IPS-20b (cell line): ENCODE measurements around the gene ZFP57.
"Not testable (repeated sequence)": the region's sequence is repeated elsewhere in the genome, so short reads cannot be mapped to it uniquely, and the experiment has no call there.

Source experiments
- H3K27ac ChIP-seq: one replicate; pipeline ENCODE4 v1.5.1; 2013; ENCODE audit warnings: low read length
- H3K27me3 ChIP-seq: 2 replicates; pipeline ENCODE4 v1.6.1; 2013; ENCODE audit warnings: mild to moderate bottlenecking, low read length, inconsistent platforms; ENCODE audit not compliant: insufficient read depth
- H3K36me3 ChIP-seq: 2 replicates; pipeline ENCODE4 v1.6.1; 2013; ENCODE audit warnings: low read depth, mild to moderate bottlenecking, inconsistent platforms, low read length, moderate library complexity; ENCODE audit not compliant: insufficient read depth
- H3K4me1 ChIP-seq: 2 replicates; pipeline ENCODE4 v1.6.1; 2013; ENCODE audit warnings: mild to moderate bottlenecking, control low read depth, inconsistent platforms, low read length, moderate library complexity; ENCODE audit not compliant: insufficient read depth
- H3K4me3 ChIP-seq: 2 replicates; pipeline ENCODE4 v1.5.1; 2013; ENCODE audit warnings: mild to moderate bottlenecking, low read length, inconsistent platforms
- H3K9ac ChIP-seq: 2 replicates; pipeline ENCODE4 v1.6.1; 2013; ENCODE audit warnings: low read depth, mild to moderate bottlenecking, inconsistent platforms, low read length, moderate library complexity
- H3K9me3 ChIP-seq: 2 replicates; pipeline ENCODE4 v1.6.1; 2013; ENCODE audit warnings: mild to moderate bottlenecking, low read depth, low read length, inconsistent platforms; ENCODE audit not compliant: insufficient read depth

The ZFP57 gene

DNA sequence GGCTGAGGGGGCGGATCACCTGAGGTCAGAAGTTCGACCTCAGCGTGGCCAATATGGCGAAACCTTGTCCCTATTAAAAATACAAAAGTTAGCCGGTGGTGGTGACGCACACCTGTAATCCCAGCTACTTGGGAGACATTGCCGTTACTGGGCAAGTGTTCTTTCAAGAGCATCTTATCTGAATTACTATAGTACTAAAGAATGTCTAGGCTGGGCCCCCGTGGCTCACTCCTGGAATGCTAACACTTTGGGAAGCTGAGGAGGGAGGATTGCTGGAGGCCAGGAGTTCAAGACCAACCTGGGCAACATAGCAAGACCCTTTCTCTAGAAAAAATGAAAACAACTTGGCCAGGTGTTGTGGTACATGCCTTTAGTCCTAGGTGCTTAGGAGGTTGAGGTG lies 859 bp upstream of the ZFP57 start:
- no peak overlapping the region for H3K9ac ChIP-seq
- peaks cover 3% of the 10 kb centered on the region; the same call in 1 of the 2 replicates for H3K9me3 ChIP-seq
- no peaks in the 10 kb centered on the region for H3K36me3 ChIP-seq
- H3K27me3 ChIP-seq = no peaks in the 10 kb centered on the region
- no peak overlapping the region for H3K4me3 ChIP-seq
- H3K27ac ChIP-seq = no peak overlapping the region
- peaks cover 14% of the 10 kb centered on the region for H3K4me1 ChIP-seq

DNA sequence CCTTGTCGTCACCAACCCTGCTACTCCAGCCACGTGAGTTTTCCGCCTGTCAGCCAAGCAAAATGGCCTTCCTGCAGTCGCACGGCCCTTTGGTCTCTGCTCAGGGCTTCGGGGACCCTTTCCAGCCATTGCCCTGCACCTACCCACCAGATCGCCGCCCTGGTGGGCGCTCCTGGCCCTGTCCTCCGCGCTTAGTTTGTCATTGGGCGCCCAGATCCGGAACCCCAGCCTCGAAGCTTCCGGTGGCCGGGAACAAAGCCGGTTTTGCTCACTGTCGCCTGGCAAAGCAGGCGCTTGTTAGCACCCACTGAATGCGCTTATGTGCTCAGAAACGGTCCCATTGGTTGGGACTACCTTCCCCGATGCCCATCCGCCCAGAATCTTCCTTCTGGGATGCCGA lies 536 bp downstream of the ZFP57 start:
- Histone ChIP-seq H3K9me3 (peaks cover 3% of the 10 kb centered on the region; the same call in 1 of the 2 replicates), H3K4me1 (peaks cover 14% of the 10 kb centered on the region), H3K27ac (no peak overlapping the region), H3K27me3 (no peaks in the 10 kb centered on the region), H3K4me3 (no peak overlapping the region), H3K9ac (no peak overlapping the region), H3K36me3 (no peaks in the 10 kb centered on the region)

DNA sequence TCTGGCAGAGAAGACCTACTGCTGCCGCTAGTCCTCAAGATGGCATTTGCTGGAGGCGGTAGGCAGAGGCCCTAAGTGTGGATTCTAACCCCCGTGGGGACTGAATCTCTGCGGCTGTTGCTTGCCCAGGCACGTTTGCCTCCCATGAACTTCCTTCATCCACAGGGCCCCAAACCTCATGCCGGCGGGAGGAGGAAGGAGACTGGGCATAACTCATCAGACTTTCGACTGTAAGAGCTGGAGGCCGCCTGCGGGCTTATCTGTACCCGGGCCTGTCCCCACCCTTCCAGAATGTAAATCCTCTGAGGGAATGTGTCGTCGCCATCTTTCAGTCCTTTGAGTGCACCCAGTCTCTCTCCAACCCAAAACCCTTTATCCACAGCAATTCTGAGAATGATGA lies 990 bp downstream of the ZFP57 start:
- H3K9ac ChIP-seq = no peak overlapping the region
- H3K4me3 ChIP-seq = no peak overlapping the region
- peaks cover 14% of the 10 kb centered on the region for H3K4me1 ChIP-seq
- no peak overlapping the region for H3K27ac ChIP-seq
- no peaks in the 10 kb centered on the region for H3K27me3 ChIP-seq
- peaks cover under 1% of the 10 kb centered on the region; the same call in 1 of the 2 replicates for H3K9me3 ChIP-seq
- H3K36me3 ChIP-seq = no peaks in the 10 kb centered on the region

DNA sequence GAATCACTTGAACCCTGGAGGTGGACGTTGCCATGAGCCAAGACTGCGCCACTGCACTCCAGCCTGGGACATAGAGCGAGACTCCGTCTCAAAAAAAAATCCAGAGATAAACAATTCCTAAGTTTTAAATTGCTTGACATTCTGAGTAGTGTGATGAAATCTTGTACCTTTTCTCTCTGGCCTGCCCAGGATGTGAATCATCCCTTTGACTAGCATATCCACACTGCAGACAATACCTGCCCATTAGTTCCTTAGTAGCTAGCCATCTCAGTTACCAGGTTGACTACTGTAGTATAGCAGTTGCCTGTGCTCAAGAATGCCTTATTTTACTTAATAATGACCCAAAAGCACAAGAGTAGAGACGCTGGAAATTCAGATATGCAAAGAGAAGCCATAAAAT lies 2.8 kb downstream of the ZFP57 start:
- Histone ChIP-seq H3K9ac (no peak overlapping the region), H3K27me3 (no peaks in the 10 kb centered on the region), H3K4me1 (peaks cover 7% of the 10 kb centered on the region; the same call in 1 of the 2 replicates), H3K36me3 (no peaks in the 10 kb centered on the region), H3K9me3 (no peaks in the 10 kb centered on the region), H3K4me3 (no peak overlapping the region), H3K27ac (no peak overlapping the region)

DNA sequence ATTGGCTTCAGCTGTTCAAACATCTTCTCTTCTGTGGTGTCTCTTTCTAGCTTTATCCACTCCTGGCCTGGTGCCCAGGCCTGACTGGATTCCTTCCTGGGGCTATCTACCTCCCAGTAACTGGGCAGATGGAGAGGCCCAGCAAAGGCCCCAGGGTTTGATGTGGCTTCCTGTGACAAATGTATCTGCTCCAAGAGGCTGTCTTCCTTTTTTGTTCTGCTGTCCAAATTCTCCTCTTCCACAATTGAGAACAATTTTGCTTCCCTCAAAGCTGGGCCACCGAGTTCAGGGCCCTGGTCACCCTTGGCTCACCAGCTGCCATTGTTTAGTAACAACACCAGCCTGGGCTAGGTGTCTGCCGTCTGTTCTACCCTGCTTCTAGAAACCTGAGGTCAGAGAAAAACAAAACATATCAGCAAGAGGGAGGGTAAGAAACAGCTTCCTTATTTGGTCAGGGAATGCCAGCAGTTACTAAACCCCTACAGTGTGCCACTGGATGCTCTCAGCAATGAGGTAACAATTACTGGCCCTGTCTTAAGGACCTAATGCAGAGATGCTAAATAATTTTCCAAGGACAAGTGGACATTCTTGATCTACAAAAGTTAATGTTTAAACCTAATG lies 3.9 kb downstream of the ZFP57 start:
- Histone ChIP-seq H3K9me3 (no peaks in the 10 kb centered on the region), H3K4me1 (peaks cover 7% of the 10 kb centered on the region; the same call in 1 of the 2 replicates), H3K36me3 (no peaks in the 10 kb centered on the region), H3K4me3 (no peak overlapping the region), H3K9ac (peak overlapping the region; percentile 50; the same call in 1 of the 2 replicates), H3K27ac (peak overlapping the region; percentile 61), H3K27me3 (no peaks in the 10 kb centered on the region)

DNA sequence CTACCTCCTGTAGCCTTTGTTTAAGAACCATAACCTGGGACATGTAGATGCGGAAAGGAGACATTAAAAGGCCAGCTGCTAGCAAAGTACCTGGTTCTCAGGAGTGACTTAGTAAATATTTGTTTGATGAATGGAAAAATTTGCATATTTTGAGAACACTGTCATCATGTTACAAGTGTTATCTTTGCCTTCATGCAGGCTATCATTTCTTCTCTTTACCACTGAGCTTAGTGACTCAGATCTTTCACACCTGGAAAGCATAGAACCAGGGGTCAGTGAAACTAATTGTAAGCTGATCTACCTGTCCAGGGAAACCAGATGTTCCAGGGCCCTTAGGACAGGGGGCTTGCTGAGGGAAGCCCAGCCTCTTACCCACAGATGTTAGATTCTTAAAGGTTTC lies 5.4 kb downstream of the ZFP57 start:
- Histone ChIP-seq H3K27me3 (no peaks in the 10 kb centered on the region), H3K27ac (no peak overlapping the region), H3K9me3 (no peaks in the 10 kb centered on the region), H3K9ac (no peak overlapping the region), H3K36me3 (no peaks in the 10 kb centered on the region), H3K4me1 (peaks cover 7% of the 10 kb centered on the region; the same call in 1 of the 2 replicates), H3K4me3 (no peak overlapping the region)

DNA sequence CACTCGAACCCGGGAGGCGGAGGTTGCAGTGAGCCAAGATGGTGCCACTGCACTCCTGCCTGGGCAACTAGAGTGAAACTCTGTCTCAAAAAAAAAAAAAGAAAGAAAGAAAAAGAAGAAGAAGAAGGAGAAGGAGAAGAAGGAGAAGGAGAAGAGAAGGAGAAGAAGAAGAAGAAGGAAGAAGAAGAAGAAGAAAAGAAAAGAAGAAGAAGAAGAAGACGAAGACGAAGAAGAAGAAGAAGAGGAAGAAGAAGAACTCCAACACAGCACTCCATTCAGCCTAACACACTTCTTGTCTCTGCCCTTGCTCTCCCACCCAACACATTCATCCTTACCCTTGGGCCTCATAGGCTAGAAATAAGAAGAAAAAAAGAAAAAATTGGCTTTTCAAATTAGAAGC lies 6.9 kb downstream of the ZFP57 start:
- Histone ChIP-seq H3K9me3 (no peaks in the 10 kb centered on the region), H3K36me3 (no peaks in the 10 kb centered on the region), H3K9ac (no peak overlapping the region), H3K4me1 (peaks cover 7% of the 10 kb centered on the region; the same call in 1 of the 2 replicates), H3K27ac (no peak overlapping the region), H3K4me3 (no peak overlapping the region), H3K27me3 (no peaks in the 10 kb centered on the region)

DNA sequence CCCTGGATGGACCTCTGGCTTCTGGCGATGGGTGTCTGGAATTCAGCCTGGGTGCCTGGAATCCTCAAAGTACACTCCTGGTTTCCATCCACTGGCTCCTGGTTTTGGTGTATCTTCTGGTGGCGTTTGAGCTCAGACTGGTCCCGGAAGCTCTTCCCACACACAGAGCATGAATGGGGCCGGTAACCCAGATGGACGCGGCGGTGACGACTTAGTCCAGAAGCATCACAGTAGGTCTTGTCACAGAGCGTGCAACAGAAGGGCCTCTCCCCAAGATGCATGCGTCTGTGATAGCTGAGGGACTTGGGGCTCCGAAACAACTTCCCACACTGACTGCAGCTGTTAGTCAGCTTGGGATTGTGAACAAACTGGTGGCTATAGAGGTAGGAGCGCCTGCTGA lies 7.8 kb downstream of the ZFP57 start:
- Histone ChIP-seq H3K27me3 (no peaks in the 10 kb centered on the region), H3K4me3 (no peak overlapping the region), H3K27ac (no peak overlapping the region), H3K4me1 (peaks cover 8% of the 10 kb centered on the region), H3K36me3 (no peaks in the 10 kb centered on the region), H3K9me3 (no peaks in the 10 kb centered on the region), H3K9ac (no peak overlapping the region)

DNA sequence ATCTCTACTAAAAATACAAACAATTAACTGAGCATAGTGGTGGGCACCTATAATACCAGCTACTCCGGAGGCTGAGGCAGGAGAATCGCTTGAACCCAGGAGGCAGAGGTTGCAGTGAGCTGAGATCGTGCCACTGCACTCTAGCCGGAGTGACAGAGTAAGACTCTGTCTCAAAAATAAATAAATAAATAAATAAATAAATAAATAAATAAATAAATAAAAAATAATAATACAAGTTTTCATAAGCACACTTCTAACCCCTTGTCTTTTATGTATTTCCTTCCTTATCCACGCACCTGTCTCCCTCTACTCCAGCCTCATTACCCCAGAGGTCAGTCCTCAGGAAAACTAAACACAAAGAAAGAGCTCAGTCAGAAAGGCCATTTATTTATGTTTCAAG lies 8.8 kb downstream of the ZFP57 start:
- H3K9ac ChIP-seq, H3K27ac ChIP-seq, H3K9me3 ChIP-seq, H3K27me3 ChIP-seq, H3K36me3 ChIP-seq, H3K4me3 ChIP-seq: not testable (repeated sequence)
- H3K4me1 ChIP-seq = peaks cover 12% of the 10 kb centered on the region

DNA sequence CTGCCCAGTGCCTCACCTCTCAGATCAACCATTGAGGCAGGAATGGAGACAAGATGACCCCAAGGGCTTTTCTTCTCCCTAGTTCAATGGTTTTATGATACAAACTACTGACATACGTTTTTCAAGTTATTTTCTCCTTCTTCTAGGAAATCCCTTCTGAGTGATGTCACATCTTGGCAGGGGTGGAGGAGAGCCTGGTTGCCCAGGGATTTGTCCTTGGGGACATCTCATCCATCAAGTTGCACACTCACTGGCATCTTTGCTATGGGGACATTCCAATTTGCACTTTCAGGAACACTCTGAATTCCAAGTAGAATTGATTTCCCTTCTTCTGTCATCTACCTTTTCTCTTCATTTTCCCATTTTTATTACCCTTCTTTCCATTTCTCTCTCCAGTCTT lies 9.9 kb downstream of the ZFP57 start:
- Histone ChIP-seq H3K4me1 (peaks cover 23% of the 10 kb centered on the region), H3K27me3 (no peaks in the 10 kb centered on the region), H3K9ac (no peak overlapping the region), H3K4me3 (no peak overlapping the region), H3K27ac (no peak overlapping the region), H3K9me3 (no peaks in the 10 kb centered on the region), H3K36me3 (no peaks in the 10 kb centered on the region)

DNA sequence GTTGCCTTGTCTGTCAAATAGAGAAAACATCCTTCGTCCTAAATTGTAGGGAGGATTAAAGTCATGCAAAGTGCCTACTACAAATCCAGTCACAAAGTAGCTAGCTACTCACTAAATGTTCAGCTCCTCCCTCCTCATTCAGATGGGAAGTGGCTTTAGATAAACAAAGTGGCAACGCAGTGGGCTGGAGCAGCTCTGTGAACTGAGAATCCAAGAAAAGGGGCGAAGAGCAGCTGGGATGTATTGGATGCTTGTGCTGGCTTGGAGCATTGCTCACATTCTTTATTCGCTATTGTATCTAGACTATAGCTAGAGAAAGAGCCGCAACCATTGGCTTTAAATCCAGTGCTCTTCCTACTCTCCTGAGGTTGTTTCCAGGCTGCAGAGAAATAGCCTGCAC lies 13.8 kb downstream of the ZFP57 start:
- H3K27ac ChIP-seq = peak overlapping the region; percentile 52
- no peaks in the 10 kb centered on the region for H3K9me3 ChIP-seq
- H3K4me1 ChIP-seq = peaks cover 43% of the 10 kb centered on the region
- H3K36me3 ChIP-seq = no peaks in the 10 kb centered on the region
- peak overlapping the region; percentile 28; the same call in 1 of the 2 replicates for H3K4me3 ChIP-seq
- H3K9ac ChIP-seq = peak overlapping the region; percentile 48; the same call in 1 of the 2 replicates
- H3K27me3 ChIP-seq = no peaks in the 10 kb centered on the region

DNA sequence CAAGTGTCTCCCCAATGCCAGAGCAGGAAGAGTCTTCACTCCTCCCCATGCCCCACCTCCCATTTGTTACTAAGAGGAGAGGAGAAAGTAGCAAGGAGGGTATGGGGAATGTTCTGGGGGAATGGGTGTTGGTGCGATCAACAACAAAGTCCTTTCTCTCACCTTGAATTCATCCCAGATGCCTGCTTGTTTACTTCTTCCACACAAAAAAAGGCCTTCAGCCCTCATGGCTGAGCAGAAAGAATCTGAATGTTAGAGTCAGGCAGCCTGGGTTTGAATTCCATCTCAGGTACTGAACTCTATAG lies 14.2 kb downstream of the ZFP57 start:
- peaks cover 43% of the 10 kb centered on the region for H3K4me1 ChIP-seq
- peak overlapping the region; percentile 48; the same call in 1 of the 2 replicates for H3K9ac ChIP-seq
- no peaks in the 10 kb centered on the region for H3K36me3 ChIP-seq
- H3K4me3 ChIP-seq = peak overlapping the region; percentile 28
- H3K27me3 ChIP-seq = no peaks in the 10 kb centered on the region
- peak overlapping the region; percentile 52 for H3K27ac ChIP-seq
- no peaks in the 10 kb centered on the region for H3K9me3 ChIP-seq
